ENCODE results near the gene FRMD5. TPM values are rescaled to one million over a fixed set of nuclear protein-coding genes. Genes with fewer than 3 reads are reported as not detected.
A peak's percentile ranks its signal among the peaks of the same experiment; 100 is the strongest.

The FRMD5 gene
- total RNA-seq, 1 donor from 2014 or later: 0.54 TPM

DNA sequence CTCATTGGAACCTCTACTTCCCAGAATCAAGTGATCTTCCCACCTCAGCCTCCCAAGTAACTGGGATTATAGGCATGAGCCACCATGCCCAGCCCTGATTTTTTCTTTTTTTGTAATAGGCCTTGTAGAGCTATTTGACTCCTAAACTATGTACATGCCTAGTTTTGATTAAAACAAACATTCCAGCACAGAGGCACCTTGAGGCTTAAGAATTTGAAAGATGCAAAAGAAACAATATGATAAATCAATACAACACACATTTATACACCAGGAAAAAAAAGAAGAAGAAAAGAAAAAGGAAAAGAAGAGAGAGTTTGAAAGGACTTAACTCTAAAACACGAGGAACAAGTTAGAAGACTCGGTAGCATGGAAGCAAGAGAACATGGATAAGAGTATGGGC, 13.9 kb upstream of the FRMD5 start:
- Mint-ChIP-seq H3K27me3 (ENCODE audit: unreplicated experiment) (peaks cover 1% of the 10 kb centered on the region), H3K9me3 (ENCODE audit: unreplicated experiment) (no peaks in the 10 kb centered on the region), H3K4me3 (ENCODE audit: unreplicated experiment) (no peak overlapping the region), H3K4me1 (ENCODE audit: unreplicated experiment) (no peaks in the 10 kb centered on the region), H3K27ac (ENCODE audit: unreplicated experiment) (no peak overlapping the region), H3K36me3 (ENCODE audit: low read depth, unreplicated experiment) (no peaks in the 10 kb centered on the region)
- TF ChIP-seq, protein P1, sequence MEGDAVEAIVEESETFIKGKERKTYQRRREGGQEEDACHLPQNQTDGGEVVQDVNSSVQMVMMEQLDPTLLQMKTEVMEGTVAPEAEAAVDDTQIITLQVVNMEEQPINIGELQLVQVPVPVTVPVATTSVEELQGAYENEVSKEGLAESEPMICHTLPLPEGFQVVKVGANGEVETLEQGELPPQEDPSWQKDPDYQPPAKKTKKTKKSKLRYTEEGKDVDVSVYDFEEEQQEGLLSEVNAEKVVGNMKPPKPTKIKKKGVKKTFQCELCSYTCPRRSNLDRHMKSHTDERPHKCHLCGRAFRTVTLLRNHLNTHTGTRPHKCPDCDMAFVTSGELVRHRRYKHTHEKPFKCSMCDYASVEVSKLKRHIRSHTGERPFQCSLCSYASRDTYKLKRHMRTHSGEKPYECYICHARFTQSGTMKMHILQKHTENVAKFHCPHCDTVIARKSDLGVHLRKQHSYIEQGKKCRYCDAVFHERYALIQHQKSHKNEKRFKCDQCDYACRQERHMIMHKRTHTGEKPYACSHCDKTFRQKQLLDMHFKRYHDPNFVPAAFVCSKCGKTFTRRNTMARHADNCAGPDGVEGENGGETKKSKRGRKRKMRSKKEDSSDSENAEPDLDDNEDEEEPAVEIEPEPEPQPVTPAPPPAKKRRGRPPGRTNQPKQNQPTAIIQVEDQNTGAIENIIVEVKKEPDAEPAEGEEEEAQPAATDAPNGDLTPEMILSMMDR (IDR thresholded peaks at IDR 0.05; ENCODE audit: unreplicated experiment): no peak
- DNase-seq (ENCODE audit: low spot score): no peak

GRCh38 chr15:44207643-44208042, 12.6 kb upstream of the FRMD5 start:
- Mint-ChIP-seq H3K4me3 (ENCODE audit: unreplicated experiment) (no peak overlapping the region), H3K9me3 (ENCODE audit: unreplicated experiment) (no peaks in the 10 kb centered on the region), H3K27me3 (ENCODE audit: unreplicated experiment) (no peaks in the 10 kb centered on the region), H3K36me3 (ENCODE audit: low read depth, unreplicated experiment) (no peaks in the 10 kb centered on the region), H3K27ac (ENCODE audit: unreplicated experiment) (no peak overlapping the region), H3K4me1 (ENCODE audit: unreplicated experiment) (no peaks in the 10 kb centered on the region)
- TF ChIP-seq, protein P1 (IDR thresholded peaks at IDR 0.05; ENCODE audit: unreplicated experiment): no peak
- DNase-seq (ENCODE audit: low spot score): no peak

GRCh38 chr15:44199393-44199792, 4.3 kb upstream of the FRMD5 start:
- peaks cover 3% of the 10 kb centered on the region for H3K27me3 Mint-ChIP-seq (ENCODE audit: unreplicated experiment)
- no peak for DNase-seq (ENCODE audit: low spot score)
- no peaks in the 10 kb centered on the region for H3K4me1 Mint-ChIP-seq (ENCODE audit: unreplicated experiment)
- H3K9me3 Mint-ChIP-seq (ENCODE audit: unreplicated experiment): no peaks in the 10 kb centered on the region
- TF ChIP-seq, protein P1 (IDR thresholded peaks at IDR 0.05; ENCODE audit: unreplicated experiment): no peak
- H3K27ac Mint-ChIP-seq (ENCODE audit: unreplicated experiment): no peak overlapping the region
- no peak overlapping the region for H3K4me3 Mint-ChIP-seq (ENCODE audit: unreplicated experiment)
- H3K36me3 Mint-ChIP-seq (ENCODE audit: low read depth, unreplicated experiment): no peaks in the 10 kb centered on the region

- Mint-ChIP-seq H3K36me3 (ENCODE audit: low read depth, unreplicated experiment) (no peaks in the 10 kb centered on the region), H3K4me3 (ENCODE audit: unreplicated experiment) (peak overlapping the region; percentile 94), H3K9me3 (ENCODE audit: unreplicated experiment) (no peaks in the 10 kb centered on the region), H3K4me1 (ENCODE audit: unreplicated experiment) (peaks cover 11% of the 10 kb centered on the region), H3K27me3 (ENCODE audit: unreplicated experiment) (peaks cover 5% of the 10 kb centered on the region), H3K27ac (ENCODE audit: unreplicated experiment) (no peak overlapping the region)
- TF ChIP-seq, protein P1 (IDR thresholded peaks at IDR 0.05; ENCODE audit: unreplicated experiment): no peak
- peak; percentile 3 for DNase-seq (ENCODE audit: low spot score)
Measured at GRCh38 chr15:44194323-44195150, 534 bp downstream of the FRMD5 start.

DNA sequence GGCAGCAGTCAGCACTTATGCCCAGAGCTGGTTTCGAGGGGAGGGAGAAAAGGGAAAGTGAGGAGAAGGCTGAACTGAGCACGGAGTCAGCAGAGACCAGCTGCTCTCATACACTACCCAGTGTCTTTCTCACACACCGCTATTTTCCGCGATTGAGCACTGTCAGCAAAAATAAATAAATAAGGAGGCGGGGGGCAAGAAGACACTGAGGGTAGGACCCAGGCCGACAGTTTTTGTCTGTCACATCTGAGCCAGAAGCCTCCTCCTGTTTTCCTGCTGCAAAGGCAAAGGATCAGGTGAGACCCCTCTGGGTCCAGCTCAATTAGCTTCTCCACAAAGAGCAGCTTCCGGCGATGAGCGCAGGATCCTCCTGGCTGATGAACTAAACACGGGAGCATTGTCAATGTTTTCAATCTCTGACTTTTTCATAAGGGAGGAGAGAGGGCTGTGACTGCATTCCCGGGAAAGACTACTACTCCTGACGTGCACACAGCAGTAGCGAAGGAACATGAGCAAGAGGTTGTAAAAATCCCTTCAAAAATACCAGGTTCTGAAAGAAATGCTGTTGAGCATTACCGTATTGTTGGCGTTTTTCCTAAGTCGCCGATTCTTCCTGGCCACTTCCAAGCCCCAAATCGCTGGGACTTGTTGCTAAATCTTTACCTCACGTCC, 1.3 kb downstream of the FRMD5 start:
- no peaks in the 10 kb centered on the region for H3K9me3 Mint-ChIP-seq (ENCODE audit: unreplicated experiment)
- peaks cover 5% of the 10 kb centered on the region for H3K27me3 Mint-ChIP-seq (ENCODE audit: unreplicated experiment)
- DNase-seq (ENCODE audit: low spot score): peak; percentile 7
- TF ChIP-seq, protein P1 (IDR thresholded peaks at IDR 0.05; ENCODE audit: unreplicated experiment): no peak
- H3K36me3 Mint-ChIP-seq (ENCODE audit: low read depth, unreplicated experiment): no peaks in the 10 kb centered on the region
- peak overlapping the region; percentile 86 for H3K4me3 Mint-ChIP-seq (ENCODE audit: unreplicated experiment)
- H3K4me1 Mint-ChIP-seq (ENCODE audit: unreplicated experiment): peaks cover 11% of the 10 kb centered on the region
- no peak overlapping the region for H3K27ac Mint-ChIP-seq (ENCODE audit: unreplicated experiment)
